ENCODE measurements around the gene FAM118A.

DNA sequence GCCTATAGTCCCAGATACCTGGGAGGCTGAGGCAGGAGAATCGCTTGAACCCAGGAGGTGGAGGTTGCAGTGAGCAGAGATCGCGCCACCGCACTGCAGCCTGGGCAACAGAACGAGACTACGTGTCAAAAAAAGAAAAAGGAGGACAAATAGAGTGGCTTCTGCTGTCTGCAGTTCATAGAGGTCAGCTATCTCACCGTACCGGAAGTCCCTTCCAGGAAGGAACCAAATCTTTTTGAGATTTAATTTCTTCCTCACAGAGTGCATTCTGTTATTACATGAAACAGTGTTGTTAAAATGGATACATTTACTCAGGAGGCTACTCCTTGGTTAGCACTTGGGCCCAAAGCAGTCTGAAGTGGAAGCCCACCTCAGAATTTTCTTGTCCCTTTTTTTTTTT, 33.4 kb downstream of the FAM118A start:
- TF ChIP-seq, protein P1, sequence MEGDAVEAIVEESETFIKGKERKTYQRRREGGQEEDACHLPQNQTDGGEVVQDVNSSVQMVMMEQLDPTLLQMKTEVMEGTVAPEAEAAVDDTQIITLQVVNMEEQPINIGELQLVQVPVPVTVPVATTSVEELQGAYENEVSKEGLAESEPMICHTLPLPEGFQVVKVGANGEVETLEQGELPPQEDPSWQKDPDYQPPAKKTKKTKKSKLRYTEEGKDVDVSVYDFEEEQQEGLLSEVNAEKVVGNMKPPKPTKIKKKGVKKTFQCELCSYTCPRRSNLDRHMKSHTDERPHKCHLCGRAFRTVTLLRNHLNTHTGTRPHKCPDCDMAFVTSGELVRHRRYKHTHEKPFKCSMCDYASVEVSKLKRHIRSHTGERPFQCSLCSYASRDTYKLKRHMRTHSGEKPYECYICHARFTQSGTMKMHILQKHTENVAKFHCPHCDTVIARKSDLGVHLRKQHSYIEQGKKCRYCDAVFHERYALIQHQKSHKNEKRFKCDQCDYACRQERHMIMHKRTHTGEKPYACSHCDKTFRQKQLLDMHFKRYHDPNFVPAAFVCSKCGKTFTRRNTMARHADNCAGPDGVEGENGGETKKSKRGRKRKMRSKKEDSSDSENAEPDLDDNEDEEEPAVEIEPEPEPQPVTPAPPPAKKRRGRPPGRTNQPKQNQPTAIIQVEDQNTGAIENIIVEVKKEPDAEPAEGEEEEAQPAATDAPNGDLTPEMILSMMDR (IDR thresholded peaks at IDR 0.05) = no peak
- no peak for TF ChIP-seq POLR2A (IDR thresholded peaks at IDR 0.05)

Data from breast epithelium (tissue), 3 donors.